ENCODE measurements around the gene ACTR1B.

- TF ChIP-seq CTCF (IDR thresholded peaks at IDR 0.05 in 4 of 5, conservative IDR thresholded peaks at IDR 0.05 in 1 of 5) (no peak), POLR2A (IDR thresholded peaks at IDR 0.05) (no peak)
Measured at GRCh38 chr2:97663626-97663961, 250 bp downstream of the ACTR1B start.
